Ovary (tissue), 3 donors: Measurements from ENCODE around the gene GSTT2B.
"Not testable (repeated sequence)": the region's sequence is repeated elsewhere in the genome, so short reads cannot be mapped to it uniquely, and the experiment has no call there.

Experiments
- CTCF ChIP-seq, 3 donors: fragments of 450-650 bp in 2 of 3; fragments of 200-600 bp in 1 of 3; IDR thresholded peaks; one replicate each; pipeline versions ENCODE4 v1.5.1 to v1.8.0; 2016 to 2022; ENCODE audit warnings: antibody characterized with exemption in 3 of 3, mild to moderate bottlenecking in 1 of 3
- POLR2A ChIP-seq: fragments of 450-650 bp; IDR thresholded peaks from one replicate; pipeline ENCODE4 v1.6.1; 2017; ENCODE audit warnings: antibody characterized with exemption, mild to moderate bottlenecking, moderate library complexity
- donor health status: DM: no; HTN: no; CAD: no.

GRCh38 chr22:23940166-23940565 is 20.8 kb downstream of the GSTT2B start:
- not testable (repeated sequence) for TF ChIP-seq CTCF (IDR thresholded peaks at IDR 0.05); POLR2A
